8988T (cell line): ENCODE results near the gene SLC34A3.

ENCODE experiments used
- DNase-seq: peaks from one replicate; pipeline ENCODE4 v3.0.0; 2011

The SLC34A3 gene

GRCh38 chr9:137218754-137219271, 11.9 kb upstream of the SLC34A3 start:
- no peak for DNase-seq

GRCh38 chr9:137219757-137220316, 10.9 kb upstream of the SLC34A3 start:
- DNase-seq: no peak

- DNase-seq: no peak
Measured at GRCh38 chr9:137220317-137221094, 10.2 kb upstream of the SLC34A3 start.

- DNase-seq: no peak
Measured at GRCh38 chr9:137221095-137221505, 9.6 kb upstream of the SLC34A3 start.

GRCh38 chr9:137221506-137222111, 9.1 kb upstream of the SLC34A3 start:
- DNase-seq: no peak

- DNase-seq: no peak
Measured at GRCh38 chr9:137222190-137223077, 8.3 kb upstream of the SLC34A3 start, which contains the start of gene RNF208. RNF208 (minus strand) TSS chr9:137222240; CDS start chr9:137221212, 1,028 bp downstream.

GRCh38 chr9:137223078-137223970, 7.4 kb upstream of the SLC34A3 start:
- peak; percentile 99 for DNase-seq

- DNase-seq: no peak
Measured at GRCh38 chr9:137224830-137225694, 5.6 kb upstream of the SLC34A3 start, which contains the start of gene CYSRT1. CYSRT1 (plus strand) TSS chr9:137225174; CDS start chr9:137225622, 448 bp downstream.

- no peak for DNase-seq
Measured at GRCh38 chr9:137225699-137226331, 4.9 kb upstream of the SLC34A3 start.

- no peak for DNase-seq
Measured at GRCh38 chr9:137226338-137227053, 4.2 kb upstream of the SLC34A3 start.

- DNase-seq: peak; percentile 98
Measured at GRCh38 chr9:137227054-137227852, 3.4 kb upstream of the SLC34A3 start, which contains the start of gene RNF224. RNF224 (plus strand) TSS chr9:137227502; CDS start chr9:137228336, 834 bp downstream.

GRCh38 chr9:137227853-137228505, 2.7 kb upstream of the SLC34A3 start:
- no peak for DNase-seq

- DNase-seq: no peak
Measured at GRCh38 chr9:137228506-137228967, 2.2 kb upstream of the SLC34A3 start.

GRCh38 chr9:137228968-137229896, 1.5 kb upstream of the SLC34A3 start:
- DNase-seq: no peak

- DNase-seq: no peak
Measured at GRCh38 chr9:137229903-137230704, 597 bp upstream of the SLC34A3 start.
